ENCODE measurements around the gene PRUNE2. TPM values are rescaled to one million over a fixed set of nuclear protein-coding genes. Genes with fewer than 3 reads are reported as not detected.

PRUNE2 gene
- total and polyA plus RNA-seq, 9 donors: 2.5 to 45.8 (median 13.7) TPM

DNA sequence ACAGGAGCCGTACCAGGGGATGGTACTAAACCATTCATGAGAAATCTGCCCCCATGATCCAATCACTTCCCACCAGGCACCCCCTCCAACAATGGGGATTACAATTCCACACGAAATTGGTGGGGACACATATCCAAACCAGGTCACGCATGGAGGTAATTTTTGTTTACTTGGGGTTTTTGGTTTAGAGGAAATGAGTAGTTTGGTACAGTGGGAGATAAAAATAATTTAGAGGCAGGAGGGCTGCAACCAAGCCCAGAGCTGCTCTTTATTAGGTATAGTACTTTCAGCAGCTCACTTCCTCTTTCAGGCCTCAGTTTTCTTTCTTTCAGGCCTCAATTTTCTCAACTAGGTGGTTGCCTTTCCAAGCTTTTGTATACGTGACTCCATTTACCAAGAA, 23.2 kb downstream of the PRUNE2 start:
- TF ChIP-seq CTCF (IDR thresholded peaks at IDR 0.05): no peak
- TF ChIP-seq EP300 (IDR thresholded peaks at IDR 0.05): no peak
- TF ChIP-seq POLR2A (IDR thresholded peaks at IDR 0.05): no peak
- H3K9me3 ChIP-seq: no peaks in the 10 kb centered on the region
- DNase-seq: no peak
- 79 to 85% (median 80%) methylated on average over 4 of the region's 4 CpGs for WGBS, 3 donors
- no peaks in the 10 kb centered on the region for H3K4me1 ChIP-seq (ENCODE audit: insufficient read depth)
- H3K27me3 ChIP-seq: no peaks in the 10 kb centered on the region
- no peak overlapping the region for H3K27ac ChIP-seq
- H3K36me3 ChIP-seq: no peaks in the 10 kb centered on the region
- intact Hi-C loops (cut with DNase I): no loop called here
- H3K4me3 ChIP-seq: no peak overlapping the region

DNA sequence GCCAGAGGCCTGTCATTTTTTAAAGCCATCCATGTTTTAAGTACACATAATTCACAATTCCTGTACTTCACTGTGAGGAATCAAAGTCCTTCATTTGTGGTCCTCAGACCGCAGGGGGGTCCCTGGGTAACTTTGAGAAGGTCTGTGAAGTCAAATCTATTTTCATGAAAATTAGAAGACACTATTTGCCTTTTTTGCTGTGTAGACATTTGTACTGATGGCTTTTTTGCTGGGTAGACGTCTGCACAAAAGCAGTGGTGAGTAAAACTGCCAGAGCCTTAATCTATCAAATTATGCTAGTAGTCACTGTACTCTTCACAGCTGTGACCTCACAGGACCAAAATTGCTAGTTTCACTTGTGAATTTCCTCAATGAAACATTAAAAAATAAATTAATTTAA, 25.7 kb downstream of the PRUNE2 start:
- H3K4me1 ChIP-seq (ENCODE audit: insufficient read depth): no peaks in the 10 kb centered on the region
- H3K36me3 ChIP-seq: no peaks in the 10 kb centered on the region
- intact Hi-C loops (cut with DNase I): no loop called here
- no peak for DNase-seq
- no peaks in the 10 kb centered on the region for H3K27me3 ChIP-seq
- H3K27ac ChIP-seq: no peak overlapping the region
- H3K4me3 ChIP-seq: no peak overlapping the region
- no peaks in the 10 kb centered on the region for H3K9me3 ChIP-seq
- WGBS, 3 donors: 65 to 68% (median 67%) methylated on average over 2 of the region's 2 CpGs
- no peak for TF ChIP-seq CTCF (IDR thresholded peaks at IDR 0.05)
- TF ChIP-seq EP300 (IDR thresholded peaks at IDR 0.05): no peak
- no peak for TF ChIP-seq POLR2A (IDR thresholded peaks at IDR 0.05)

- H3K4me3 ChIP-seq: no peak overlapping the region
- intact Hi-C loops (cut with DNase I): no loop called here
- DNase-seq: no peak
- TF ChIP-seq EP300 (IDR thresholded peaks at IDR 0.05): no peak
- 62 to 66% (median 64%) methylated on average over 3 of the region's 3 CpGs for WGBS, 3 donors
- H3K36me3 ChIP-seq: no peaks in the 10 kb centered on the region
- H3K27me3 ChIP-seq: no peaks in the 10 kb centered on the region
- no peak overlapping the region for H3K27ac ChIP-seq
- no peaks in the 10 kb centered on the region for H3K9me3 ChIP-seq
- no peaks in the 10 kb centered on the region for H3K4me1 ChIP-seq (ENCODE audit: insufficient read depth)
These were observed 27.0 kb downstream of the PRUNE2 start for GRCh38 chr9:76878933-76879332.

GRCh38 chr9:76877961-76878360, 28.0 kb downstream of the PRUNE2 start:
- H3K4me1 ChIP-seq (ENCODE audit: insufficient read depth): no peaks in the 10 kb centered on the region
- TF ChIP-seq EP300 (IDR thresholded peaks at IDR 0.05) (no peak), POLR2A (IDR thresholded peaks at IDR 0.05) (no peak), CTCF (IDR thresholded peaks at IDR 0.05) (no peak)
- H3K36me3 ChIP-seq: no peaks in the 10 kb centered on the region
- no peak overlapping the region for H3K4me3 ChIP-seq
- no peaks in the 10 kb centered on the region for H3K9me3 ChIP-seq
- no peaks in the 10 kb centered on the region for H3K27me3 ChIP-seq
- no peak for DNase-seq
- intact Hi-C loops (cut with DNase I): no loop called here
- H3K27ac ChIP-seq: no peak overlapping the region

- H3K4me1 ChIP-seq (ENCODE audit: insufficient read depth): no peaks in the 10 kb centered on the region
- WGBS, 3 donors: 18 to 37% (median 23%) methylated on average over 2 of the region's 2 CpGs
- intact Hi-C loops (cut with DNase I): no loop called here
These were observed 29.8 kb downstream of the PRUNE2 start for GRCh38 chr9:76876098-76876497.

More at GRCh38 chr9:76876098-76876497, 29.8 kb downstream of the PRUNE2 start:
- Histone ChIP-seq H3K36me3 (no peaks in the 10 kb centered on the region), H3K4me3 (no peak overlapping the region), H3K9me3 (no peaks in the 10 kb centered on the region), H3K27ac (no peak overlapping the region), H3K27me3 (no peaks in the 10 kb centered on the region)
- TF ChIP-seq EP300 (IDR thresholded peaks at IDR 0.05) (no peak), POLR2A (IDR thresholded peaks at IDR 0.05) (no peak), CTCF (IDR thresholded peaks at IDR 0.05) (no peak)
- no peak for DNase-seq
